Activated CD8-positive, alpha-beta memory T cell treated with anti-CD3 and anti-CD28 coated beads for 48 hours (primary cell): ENCODE measurements around the gene HOXB13.

Experiments used
- DNase-seq, 3 experiments: peaks; one replicate each; pipeline ENCODE4 v3.0.0-alpha.2; 2020; ENCODE audit warnings: low read depth in 2 of 3, low spot score in 2 of 3

The HOXB13 gene

GRCh38 chr17:48711128-48711527 is 17.4 kb downstream of the HOXB13 start:
- no peak for DNase-seq

GRCh38 chr17:48704361-48705248 is 23.9 kb downstream of the HOXB13 start:
- DNase-seq = no peak

GRCh38 chr17:48701864-48702532 is 26.6 kb downstream of the HOXB13 start:
- DNase-seq = no peak

DNA sequence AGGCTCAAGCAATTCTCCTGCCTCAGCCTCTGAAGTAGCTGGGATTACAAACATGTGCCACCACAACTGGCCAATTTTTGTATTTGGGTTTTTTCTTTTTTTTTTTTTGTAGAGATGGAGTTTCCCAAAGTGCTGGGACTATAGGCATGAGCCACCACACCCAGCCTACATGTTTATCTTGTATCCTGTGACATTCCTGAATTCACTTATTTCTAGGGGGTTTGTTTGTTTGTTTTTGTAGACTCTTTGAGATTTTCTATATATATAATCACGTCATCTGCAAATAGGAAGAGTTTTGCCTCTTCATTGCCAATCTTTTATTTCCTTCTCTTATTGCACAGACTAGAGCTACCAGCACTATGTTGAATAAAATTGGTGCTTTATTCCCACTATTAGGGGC is 35.4 kb downstream of the HOXB13 start:
- DNase-seq = no peak

- no peak for DNase-seq
Observed at GRCh38 chr17:48692049-48692448, 36.5 kb downstream of the HOXB13 start.

- DNase-seq = no peak
Observed at GRCh38 chr17:48690655-48691054, 37.9 kb downstream of the HOXB13 start.

- no peak for DNase-seq
Observed at GRCh38 chr17:48681609-48682008, 46.9 kb downstream of the HOXB13 start.

DNA sequence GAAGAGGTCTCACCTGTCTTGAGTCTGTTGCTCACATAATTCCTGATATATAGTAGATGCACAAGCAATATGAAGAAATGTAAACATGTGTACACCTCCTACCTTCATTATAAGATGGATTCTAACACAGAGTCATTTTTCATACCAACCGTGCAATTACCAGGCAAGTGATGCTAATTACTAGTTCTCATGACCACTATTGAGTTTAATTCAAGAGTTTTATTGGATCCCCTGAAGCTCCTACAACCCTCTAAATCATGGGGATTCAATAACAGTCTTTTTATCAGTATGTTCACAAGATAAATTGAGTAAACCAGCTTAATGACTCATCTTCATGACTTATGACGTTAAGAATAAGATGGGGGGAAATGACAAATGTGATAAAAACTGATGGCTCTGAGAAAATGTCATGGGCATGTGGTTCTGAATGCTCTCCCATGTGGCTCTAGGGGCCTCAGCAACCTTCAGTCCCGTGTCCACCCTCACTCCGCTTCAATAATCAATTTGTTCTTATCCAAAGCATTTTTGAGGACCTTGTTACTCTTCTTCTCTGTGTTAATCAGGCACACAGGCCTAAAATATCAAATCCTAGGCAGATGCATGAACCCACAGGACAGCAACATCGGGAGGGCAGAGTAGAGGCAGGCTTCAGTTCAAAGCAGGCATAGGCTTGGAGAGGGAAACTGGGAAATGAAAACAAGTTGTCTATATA is 49.0 kb downstream of the HOXB13 start:
- DNase-seq = no peak

- DNase-seq = peak; percentile 33 to 71 (median 61)
Observed at GRCh38 chr17:48678141-48678971, 50.2 kb downstream of the HOXB13 start.

GRCh38 chr17:48676963-48677558 is 51.5 kb downstream of the HOXB13 start:
- DNase-seq = no peak
